Loucy (cell line): ENCODE results near the gene ISOC1.

Experiments
- EZH2phosphoT487 ChIP-seq: fragments of 200-600 bp; IDR thresholded peaks from 2 replicates; pipeline ENCODE4 v1.6.1; 2018; ENCODE audit warnings: antibody characterized with exemption, mild to moderate bottlenecking, moderate library complexity, borderline replicate concordance
- TF ChIP-seq, protein P1 (sequence below): fragments of 200-600 bp; sonication (generic); conservative IDR thresholded peaks from 2 replicates; pipeline ENCODE4 v1.5.1; 2014; ENCODE audit warnings: mild to moderate bottlenecking, antibody characterized with exemption, low read length

DNA sequence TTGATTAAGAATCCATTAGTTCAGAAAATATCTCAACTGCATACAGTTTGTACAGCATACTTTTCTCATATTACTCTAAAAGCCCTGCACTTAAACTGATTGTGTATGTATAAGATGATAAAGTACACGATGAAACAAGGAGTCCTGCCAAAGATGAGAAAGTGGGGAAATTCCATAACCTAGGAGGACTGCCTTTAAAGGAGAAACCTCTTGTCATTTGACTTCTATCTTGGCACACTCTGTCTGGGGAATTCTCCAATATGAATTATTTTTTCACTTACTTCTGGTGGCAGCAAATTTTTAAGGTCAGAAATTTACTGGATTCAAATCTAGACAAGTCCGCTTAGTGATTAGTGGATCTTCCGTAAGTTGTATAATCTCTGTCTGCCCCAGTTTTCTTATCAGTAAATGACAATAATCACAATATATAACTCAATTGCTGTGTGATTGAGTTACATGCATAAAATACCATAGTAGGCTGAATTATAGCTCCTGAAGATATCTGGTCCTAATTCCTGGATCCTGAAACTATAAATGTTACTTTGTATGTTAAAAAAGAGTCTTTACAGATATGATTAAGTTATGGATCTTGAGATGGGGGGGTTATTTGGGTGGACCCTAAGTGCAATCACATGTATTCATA lies 17.0 kb upstream of the ISOC1 start:
- TF ChIP-seq, protein P1, sequence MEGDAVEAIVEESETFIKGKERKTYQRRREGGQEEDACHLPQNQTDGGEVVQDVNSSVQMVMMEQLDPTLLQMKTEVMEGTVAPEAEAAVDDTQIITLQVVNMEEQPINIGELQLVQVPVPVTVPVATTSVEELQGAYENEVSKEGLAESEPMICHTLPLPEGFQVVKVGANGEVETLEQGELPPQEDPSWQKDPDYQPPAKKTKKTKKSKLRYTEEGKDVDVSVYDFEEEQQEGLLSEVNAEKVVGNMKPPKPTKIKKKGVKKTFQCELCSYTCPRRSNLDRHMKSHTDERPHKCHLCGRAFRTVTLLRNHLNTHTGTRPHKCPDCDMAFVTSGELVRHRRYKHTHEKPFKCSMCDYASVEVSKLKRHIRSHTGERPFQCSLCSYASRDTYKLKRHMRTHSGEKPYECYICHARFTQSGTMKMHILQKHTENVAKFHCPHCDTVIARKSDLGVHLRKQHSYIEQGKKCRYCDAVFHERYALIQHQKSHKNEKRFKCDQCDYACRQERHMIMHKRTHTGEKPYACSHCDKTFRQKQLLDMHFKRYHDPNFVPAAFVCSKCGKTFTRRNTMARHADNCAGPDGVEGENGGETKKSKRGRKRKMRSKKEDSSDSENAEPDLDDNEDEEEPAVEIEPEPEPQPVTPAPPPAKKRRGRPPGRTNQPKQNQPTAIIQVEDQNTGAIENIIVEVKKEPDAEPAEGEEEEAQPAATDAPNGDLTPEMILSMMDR: no peak
- no peak for TF ChIP-seq EZH2phosphoT487
